K562 (cell line): ENCODE data around the gene IFNA1.

Source experiments
- POLR2AphosphoS5 ChIP-seq: IDR thresholded peaks from 2 replicates; pipeline ENCODE4 v1.6.1; 2011; ENCODE audit warnings: mild to moderate bottlenecking, low read depth, low read length, moderate library complexity; ENCODE audit not compliant: control insufficient read depth, insufficient read depth
- RCOR1 ChIP-seq, 2 experiments: IDR thresholded peaks; 2 replicates each; pipeline ENCODE4 v1.6.1; 2012; ENCODE audit warnings: low read depth in 2 of 2, low read length in 2 of 2, borderline replicate concordance in 1 of 2, improper control_type of control experiment in 1 of 2
- SNIP1 ChIP-seq: fragments of 450-650 bp; IDR thresholded peaks from 2 replicates; pipeline ENCODE4 v1.7.1; 2017; ENCODE audit warnings: low read depth, mild to moderate bottlenecking
- TF ChIP-seq, protein P1 (sequence below), 3 experiments: IDR thresholded peaks in 2 of 3; conservative IDR thresholded peaks in 1 of 3; 2 replicates each; pipeline ENCODE4 v1.5.1; 2011 to 2012; ENCODE audit warnings: low read length in 3 of 3, mild to moderate bottlenecking in 3 of 3, control low read depth in 2 of 3, improper control_type of control experiment in 1 of 3, inconsistent platforms in 1 of 3, low read depth in 1 of 3, mixed read lengths in 1 of 3, moderate library complexity in 1 of 3; ENCODE audit not compliant: insufficient read depth in 2 of 3

- TF ChIP-seq RCOR1 (IDR thresholded peaks at IDR 0.05; ENCODE audit: borderline replicate concordance in 1 of 2, low read depth in 2 of 2, low read length in 2 of 2) (no peak), POLR2AphosphoS5 (no peak), SNIP1 (no peak)
- TF ChIP-seq, protein P1, sequence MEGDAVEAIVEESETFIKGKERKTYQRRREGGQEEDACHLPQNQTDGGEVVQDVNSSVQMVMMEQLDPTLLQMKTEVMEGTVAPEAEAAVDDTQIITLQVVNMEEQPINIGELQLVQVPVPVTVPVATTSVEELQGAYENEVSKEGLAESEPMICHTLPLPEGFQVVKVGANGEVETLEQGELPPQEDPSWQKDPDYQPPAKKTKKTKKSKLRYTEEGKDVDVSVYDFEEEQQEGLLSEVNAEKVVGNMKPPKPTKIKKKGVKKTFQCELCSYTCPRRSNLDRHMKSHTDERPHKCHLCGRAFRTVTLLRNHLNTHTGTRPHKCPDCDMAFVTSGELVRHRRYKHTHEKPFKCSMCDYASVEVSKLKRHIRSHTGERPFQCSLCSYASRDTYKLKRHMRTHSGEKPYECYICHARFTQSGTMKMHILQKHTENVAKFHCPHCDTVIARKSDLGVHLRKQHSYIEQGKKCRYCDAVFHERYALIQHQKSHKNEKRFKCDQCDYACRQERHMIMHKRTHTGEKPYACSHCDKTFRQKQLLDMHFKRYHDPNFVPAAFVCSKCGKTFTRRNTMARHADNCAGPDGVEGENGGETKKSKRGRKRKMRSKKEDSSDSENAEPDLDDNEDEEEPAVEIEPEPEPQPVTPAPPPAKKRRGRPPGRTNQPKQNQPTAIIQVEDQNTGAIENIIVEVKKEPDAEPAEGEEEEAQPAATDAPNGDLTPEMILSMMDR (IDR thresholded peaks at IDR 0.05 in 2 of 3, conservative IDR thresholded peaks at IDR 0.05 in 1 of 3; ENCODE audit: insufficient read depth in 2 of 3, low read depth in 1 of 3, low read length in 3 of 3), result no peak
Observed at GRCh38 chr9:21408817-21409216, 31.4 kb upstream of the IFNA1 start, which contains the start of gene IFNA8.
